ENCODE results near the gene RASSF7.

RASSF7 gene

GRCh38 chr11:605286-606129 is 44.7 kb downstream of the RASSF7 start:
- no peak for ATAC-seq
- TF ChIP-seq PPARA (CRISPR knock-in tag; IDR thresholded peaks at IDR 0.05; ENCODE audit: borderline replicate concordance) (no peak), TOX (CRISPR knock-in tag; IDR thresholded peaks at IDR 0.05; ENCODE audit: borderline replicate concordance) (no peak), CSRNP3 (CRISPR knock-in tag; IDR thresholded peaks at IDR 0.05) (no peak), GLIS3 (CRISPR knock-in tag; IDR thresholded peaks at IDR 0.05) (no peak), ARNTL (CRISPR knock-in tag; IDR thresholded peaks at IDR 0.05; ENCODE audit: borderline replicate concordance, low read depth) (no peak), ZNF565 (CRISPR knock-in tag; conservative IDR thresholded peaks at IDR 0.05; ENCODE audit: low read depth) (no peak), PATZ1 (CRISPR knock-in tag; IDR thresholded peaks at IDR 0.05; ENCODE audit: borderline replicate concordance) (no peak), TCF4 (CRISPR knock-in tag; IDR thresholded peaks at IDR 0.05; ENCODE audit: borderline replicate concordance) (no peak), CSDC2 (CRISPR knock-in tag; IDR thresholded peaks at IDR 0.05) (no peak), BACH2 (CRISPR knock-in tag; IDR thresholded peaks at IDR 0.05; ENCODE audit: borderline replicate concordance) (no peak), ISL1 (CRISPR knock-in tag; IDR thresholded peaks at IDR 0.05) (no peak), ZFP3 (CRISPR knock-in tag; IDR thresholded peaks at IDR 0.05) (no peak), ZC3H10 (CRISPR knock-in tag; IDR thresholded peaks at IDR 0.05) (no peak), TSHZ2 (CRISPR knock-in tag; IDR thresholded peaks at IDR 0.05) (no peak), OSR1 (CRISPR knock-in tag; IDR thresholded peaks at IDR 0.05) (no peak), ESRRG (CRISPR knock-in tag; IDR thresholded peaks at IDR 0.05) (no peak), CREB5 (CRISPR knock-in tag; IDR thresholded peaks at IDR 0.05; ENCODE audit: low read depth) (no peak)

GRCh38 chr11:606245-606644 is 45.5 kb downstream of the RASSF7 start:
- ATAC-seq: peak; percentile 80

More at GRCh38 chr11:606245-606644, 45.5 kb downstream of the RASSF7 start:
- TF ChIP-seq SNAI2 (CRISPR knock-in tag; IDR thresholded peaks at IDR 0.05) (0 out of 2 replicates have a peak, but pooled peaks have one; percentile 20), CREB5 (CRISPR knock-in tag; IDR thresholded peaks at IDR 0.05; ENCODE audit: low read depth) (no peak), ZNF565 (CRISPR knock-in tag; conservative IDR thresholded peaks at IDR 0.05; ENCODE audit: low read depth) (no peak), CSDC2 (CRISPR knock-in tag; IDR thresholded peaks at IDR 0.05) (no peak), TCF4 (CRISPR knock-in tag; IDR thresholded peaks at IDR 0.05; ENCODE audit: borderline replicate concordance) (no peak), PPARA (CRISPR knock-in tag; IDR thresholded peaks at IDR 0.05; ENCODE audit: borderline replicate concordance) (no peak), ZNF70 (CRISPR knock-in tag; IDR thresholded peaks at IDR 0.05) (no peak), TSHZ2 (CRISPR knock-in tag; IDR thresholded peaks at IDR 0.05) (0 out of 2 replicates have a peak, but pooled peaks have one; percentile 20), RARB (CRISPR knock-in tag; IDR thresholded peaks at IDR 0.05) (no peak), POU6F1 (CRISPR knock-in tag; IDR thresholded peaks at IDR 0.05; ENCODE audit: borderline replicate concordance, low read depth) (no peak), ZFP3 (CRISPR knock-in tag; IDR thresholded peaks at IDR 0.05) (0 out of 2 replicates have a peak, but pooled peaks have one; percentile 30)

Measured in SK-N-SH treated with all-trans-retinoic acid at 6 μM for 48 hours (cell line).